ENCODE data around the gene INTS3. TPM values are rescaled to one million over a fixed set of nuclear protein-coding genes. Genes with fewer than 3 reads are reported as not detected.

INTS3 gene
- total RNA-seq, 4 donors from 2014 or later = 35.9 to 70.1 (median 61.3) TPM

DNA sequence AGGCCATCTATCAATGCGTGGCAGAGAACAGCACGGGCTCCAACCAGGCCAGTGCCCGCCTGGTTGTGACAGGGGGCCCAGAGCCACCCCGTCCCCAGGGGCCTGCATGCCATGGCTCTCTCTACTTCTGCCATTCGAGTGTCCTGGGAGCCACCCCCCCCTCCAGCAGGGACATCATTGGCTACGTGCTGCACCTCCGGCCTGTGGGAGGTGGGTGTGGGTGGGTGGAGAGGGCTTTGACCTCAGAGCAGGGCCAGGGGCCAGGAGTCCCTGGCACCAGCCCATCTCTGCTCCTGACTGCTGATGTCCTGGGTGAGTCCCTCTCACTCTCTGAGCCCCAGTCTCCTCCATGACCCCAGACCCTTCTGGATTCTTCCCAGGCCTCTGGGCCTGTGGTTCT is 72.7 kb downstream of the INTS3 start:
- Histone ChIP-seq H3K4me1 (no peaks in the 10 kb centered on the region), H3K27me3 (no peaks in the 10 kb centered on the region), H3K36me3 (no peaks in the 10 kb centered on the region), H3K27ac (no peak overlapping the region), H3K4me3 (no peak overlapping the region), H3K9me3 (no peaks in the 10 kb centered on the region)
- no peak for DNase-seq
- intact Hi-C loops (cut with DNase I; ENCODE audit: low total_unique reads) = no loop called here
- TF ChIP-seq POLR2A (IDR thresholded peaks at IDR 0.05) = no peak
- TF ChIP-seq, protein P1, sequence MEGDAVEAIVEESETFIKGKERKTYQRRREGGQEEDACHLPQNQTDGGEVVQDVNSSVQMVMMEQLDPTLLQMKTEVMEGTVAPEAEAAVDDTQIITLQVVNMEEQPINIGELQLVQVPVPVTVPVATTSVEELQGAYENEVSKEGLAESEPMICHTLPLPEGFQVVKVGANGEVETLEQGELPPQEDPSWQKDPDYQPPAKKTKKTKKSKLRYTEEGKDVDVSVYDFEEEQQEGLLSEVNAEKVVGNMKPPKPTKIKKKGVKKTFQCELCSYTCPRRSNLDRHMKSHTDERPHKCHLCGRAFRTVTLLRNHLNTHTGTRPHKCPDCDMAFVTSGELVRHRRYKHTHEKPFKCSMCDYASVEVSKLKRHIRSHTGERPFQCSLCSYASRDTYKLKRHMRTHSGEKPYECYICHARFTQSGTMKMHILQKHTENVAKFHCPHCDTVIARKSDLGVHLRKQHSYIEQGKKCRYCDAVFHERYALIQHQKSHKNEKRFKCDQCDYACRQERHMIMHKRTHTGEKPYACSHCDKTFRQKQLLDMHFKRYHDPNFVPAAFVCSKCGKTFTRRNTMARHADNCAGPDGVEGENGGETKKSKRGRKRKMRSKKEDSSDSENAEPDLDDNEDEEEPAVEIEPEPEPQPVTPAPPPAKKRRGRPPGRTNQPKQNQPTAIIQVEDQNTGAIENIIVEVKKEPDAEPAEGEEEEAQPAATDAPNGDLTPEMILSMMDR (IDR thresholded peaks at IDR 0.05) = no peak

DNA sequence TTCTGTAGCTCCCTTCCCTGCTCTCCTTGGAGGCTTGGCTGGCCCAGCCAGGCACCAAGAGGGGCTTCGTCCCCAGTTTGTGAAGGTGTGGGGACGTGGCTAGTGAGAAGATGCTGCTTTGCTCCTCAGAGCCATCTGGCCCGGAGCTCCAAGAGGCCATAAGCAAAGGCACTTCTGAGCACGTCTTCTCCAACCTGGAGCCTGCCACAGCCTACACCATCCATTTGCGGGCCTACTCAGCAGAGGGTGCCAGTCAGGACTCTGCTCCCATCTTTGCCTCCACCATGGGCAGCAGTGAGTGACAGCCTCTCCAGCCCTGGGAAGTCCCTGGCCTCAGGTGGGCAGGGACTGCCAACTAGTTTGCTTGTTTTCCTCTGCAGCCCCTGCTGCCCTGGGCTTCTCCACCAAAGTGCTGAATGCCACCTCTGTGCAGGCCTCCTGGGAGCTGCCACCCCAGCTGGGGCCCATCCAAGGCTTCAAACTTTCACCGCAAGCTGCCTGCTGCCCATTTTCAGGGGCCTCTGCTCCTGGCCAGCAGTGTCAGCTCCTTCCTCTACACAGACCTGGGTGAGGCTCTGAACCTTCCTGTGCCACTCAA is 73.3 kb downstream of the INTS3 start:
- Histone ChIP-seq H3K9me3 (no peaks in the 10 kb centered on the region), H3K27ac (no peak overlapping the region), H3K36me3 (no peaks in the 10 kb centered on the region), H3K4me1 (no peaks in the 10 kb centered on the region), H3K4me3 (no peak overlapping the region), H3K27me3 (no peaks in the 10 kb centered on the region)
- TF ChIP-seq POLR2A (IDR thresholded peaks at IDR 0.05) = no peak
- TF ChIP-seq, protein P1 (IDR thresholded peaks at IDR 0.05) = no peak
- DNase-seq = no peak
- intact Hi-C loops (cut with DNase I; ENCODE audit: low total_unique reads) = no loop called here

DNA sequence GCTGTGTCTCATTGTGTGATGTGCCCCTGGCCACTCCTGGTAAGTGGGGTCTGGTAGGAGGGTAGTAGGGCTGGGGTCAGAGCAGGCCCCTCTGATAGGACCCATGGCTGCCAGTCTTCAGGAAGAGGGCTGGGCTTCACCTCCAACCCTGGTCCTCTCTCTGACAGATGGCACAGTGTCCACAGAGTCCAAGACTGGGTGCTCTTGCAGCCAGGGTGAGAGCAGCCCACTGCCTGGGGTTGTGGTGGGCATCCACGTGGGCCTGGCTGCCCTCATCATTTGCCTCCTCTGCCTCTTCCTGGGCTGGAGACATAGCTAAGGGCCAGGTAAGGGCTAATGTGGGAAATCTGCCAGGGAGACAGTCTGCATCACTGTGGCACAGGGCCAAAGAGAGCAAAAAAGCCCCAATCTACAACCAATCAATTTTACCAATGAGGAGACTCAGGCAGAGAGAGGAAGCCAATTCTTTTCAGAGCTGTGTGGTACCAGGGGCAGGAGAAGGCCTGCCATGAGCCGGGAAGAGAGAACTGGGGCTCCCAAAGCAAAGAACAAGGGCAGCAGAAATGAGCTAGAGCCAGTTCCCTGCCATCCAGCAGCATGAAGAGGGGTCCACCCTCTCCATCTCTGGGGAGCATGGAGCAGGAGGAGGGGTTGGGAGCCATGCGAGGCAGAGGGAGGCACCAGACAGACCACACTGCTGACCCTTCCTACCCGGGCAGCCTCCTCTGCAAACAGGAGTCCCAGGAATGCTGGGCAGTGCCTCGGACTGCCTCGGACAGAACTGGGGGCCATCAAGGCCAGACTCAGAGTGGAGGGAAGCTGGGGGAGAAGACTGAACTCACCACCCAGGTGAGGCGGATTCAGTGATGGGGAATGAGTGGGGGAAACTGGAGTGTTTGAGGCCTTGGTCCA is 74.2 kb downstream of the INTS3 start:
- DNase-seq = no peak
- no peaks in the 10 kb centered on the region for H3K4me1 ChIP-seq
- H3K9me3 ChIP-seq = no peaks in the 10 kb centered on the region
- TF ChIP-seq, protein P1 (IDR thresholded peaks at IDR 0.05) = no peak
- no peak for TF ChIP-seq POLR2A (IDR thresholded peaks at IDR 0.05)
- H3K4me3 ChIP-seq = no peak overlapping the region
- intact Hi-C loops (cut with DNase I; ENCODE audit: low total_unique reads) = no loop called here
- H3K36me3 ChIP-seq = no peaks in the 10 kb centered on the region
- H3K27ac ChIP-seq = no peak overlapping the region
- no peaks in the 10 kb centered on the region for H3K27me3 ChIP-seq

DNA sequence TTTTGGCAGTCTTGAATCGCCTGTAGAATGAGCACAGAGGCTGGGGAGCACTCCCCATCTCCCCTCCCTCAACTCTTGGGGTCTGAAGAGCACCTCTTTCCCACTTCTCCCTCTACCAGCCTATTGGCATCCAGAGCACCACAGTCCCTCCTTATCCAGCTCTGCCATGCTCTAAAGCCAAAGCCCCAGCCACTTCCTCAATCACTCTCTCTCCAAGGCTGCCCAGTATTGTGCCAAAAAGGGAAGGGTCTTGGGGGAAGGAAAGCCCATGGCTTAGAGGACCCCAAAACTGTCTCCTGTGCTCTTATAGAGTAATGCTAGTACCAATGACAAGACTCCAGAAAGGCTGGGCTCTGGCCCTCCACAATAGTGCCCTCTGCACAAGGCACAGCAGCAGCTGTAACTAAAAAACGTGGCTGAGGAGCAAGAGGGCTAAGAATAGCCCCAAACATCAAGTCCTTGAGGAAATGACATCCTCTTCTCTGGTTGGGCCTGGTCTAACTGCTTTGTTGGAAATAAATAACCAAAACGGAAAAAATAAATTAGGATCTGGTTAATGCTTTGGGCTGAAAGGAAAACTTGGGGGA is 75.7 kb downstream of the INTS3 start:
- TF ChIP-seq, protein P1 (IDR thresholded peaks at IDR 0.05) = no peak
- TF ChIP-seq POLR2A (IDR thresholded peaks at IDR 0.05) = no peak
- intact Hi-C loops (cut with DNase I; ENCODE audit: low total_unique reads) = no loop called here

DNA sequence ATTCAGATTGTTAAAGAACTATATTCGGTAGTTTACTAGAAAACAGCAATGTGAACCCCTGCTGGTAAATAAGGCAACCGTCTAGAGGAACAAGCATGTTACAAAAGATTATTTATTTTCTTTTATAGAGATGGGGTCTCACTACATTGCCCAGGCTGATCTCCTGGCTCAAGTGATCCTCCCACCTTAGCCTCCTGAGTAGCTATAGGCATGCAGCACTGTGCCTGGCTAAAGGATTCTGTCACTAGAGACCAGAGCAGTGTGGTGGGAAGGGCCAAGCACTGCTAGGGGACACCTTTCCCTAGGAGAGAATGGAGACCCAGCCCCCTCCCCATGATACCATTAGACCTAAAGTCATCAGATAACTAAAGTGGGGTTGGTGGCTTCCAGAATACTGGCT is 76.3 kb downstream of the INTS3 start:
- Histone ChIP-seq H3K27me3 (no peaks in the 10 kb centered on the region), H3K36me3 (no peaks in the 10 kb centered on the region), H3K4me3 (no peak overlapping the region), H3K4me1 (no peaks in the 10 kb centered on the region), H3K9me3 (no peaks in the 10 kb centered on the region), H3K27ac (no peak overlapping the region)
- intact Hi-C loops (cut with DNase I; ENCODE audit: low total_unique reads) = no loop called here
- no peak for DNase-seq
- TF ChIP-seq, protein P1 (IDR thresholded peaks at IDR 0.05) = no peak
- no peak for TF ChIP-seq POLR2A (IDR thresholded peaks at IDR 0.05)

More for the DNA sequence above, 75.7 kb downstream of the INTS3 start:
- DNase-seq = no peak
- Histone ChIP-seq H3K4me3 (no peak overlapping the region), H3K9me3 (no peaks in the 10 kb centered on the region), H3K36me3 (no peaks in the 10 kb centered on the region), H3K27me3 (no peaks in the 10 kb centered on the region), H3K27ac (no peak overlapping the region), H3K4me1 (no peaks in the 10 kb centered on the region)
